ENCODE data around the gene SEC24B.

DNA sequence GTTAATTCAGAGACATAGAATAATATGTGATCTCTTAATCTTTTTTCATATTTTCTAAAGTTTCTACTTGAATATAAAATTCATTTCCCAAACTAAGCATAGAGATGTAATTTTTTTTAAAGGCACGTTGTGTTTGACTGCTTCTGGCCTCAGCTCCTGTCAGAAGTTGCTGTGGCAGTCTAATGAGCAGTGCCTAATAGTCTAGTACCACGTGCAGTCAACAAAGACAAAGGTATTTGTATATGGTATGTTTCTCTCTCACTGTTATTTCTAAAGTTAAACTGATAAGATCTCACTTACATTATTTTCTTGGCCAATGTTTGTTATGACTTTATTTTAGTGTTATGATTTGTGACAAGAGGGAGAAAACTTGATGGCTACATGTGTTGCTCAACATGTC is 77.8 kb downstream of the SEC24B start:
- TF ChIP-seq, protein P1, sequence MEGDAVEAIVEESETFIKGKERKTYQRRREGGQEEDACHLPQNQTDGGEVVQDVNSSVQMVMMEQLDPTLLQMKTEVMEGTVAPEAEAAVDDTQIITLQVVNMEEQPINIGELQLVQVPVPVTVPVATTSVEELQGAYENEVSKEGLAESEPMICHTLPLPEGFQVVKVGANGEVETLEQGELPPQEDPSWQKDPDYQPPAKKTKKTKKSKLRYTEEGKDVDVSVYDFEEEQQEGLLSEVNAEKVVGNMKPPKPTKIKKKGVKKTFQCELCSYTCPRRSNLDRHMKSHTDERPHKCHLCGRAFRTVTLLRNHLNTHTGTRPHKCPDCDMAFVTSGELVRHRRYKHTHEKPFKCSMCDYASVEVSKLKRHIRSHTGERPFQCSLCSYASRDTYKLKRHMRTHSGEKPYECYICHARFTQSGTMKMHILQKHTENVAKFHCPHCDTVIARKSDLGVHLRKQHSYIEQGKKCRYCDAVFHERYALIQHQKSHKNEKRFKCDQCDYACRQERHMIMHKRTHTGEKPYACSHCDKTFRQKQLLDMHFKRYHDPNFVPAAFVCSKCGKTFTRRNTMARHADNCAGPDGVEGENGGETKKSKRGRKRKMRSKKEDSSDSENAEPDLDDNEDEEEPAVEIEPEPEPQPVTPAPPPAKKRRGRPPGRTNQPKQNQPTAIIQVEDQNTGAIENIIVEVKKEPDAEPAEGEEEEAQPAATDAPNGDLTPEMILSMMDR (conservative IDR thresholded peaks at IDR 0.05; ENCODE audit: low read depth, low read length) = no peak
- no peak for TF ChIP-seq EZH2 (IDR thresholded peaks at IDR 0.05; ENCODE audit: borderline replicate concordance, low read depth, low read length, poor library complexity, severe bottlenecking)
